Activated naive CD4-positive, alpha-beta T cell treated with anti-CD3 and anti-CD28 coated beads for 36 hours (primary cell): ENCODE results near the gene SLC16A1. TPM values are rescaled to one million over a fixed set of nuclear protein-coding genes. Genes with fewer than 3 reads are reported as not detected.
"Not testable (repeated sequence)": the region's sequence is repeated elsewhere in the genome, so short reads cannot be mapped to it uniquely, and the experiment has no call there.

Experiments
- CTCF ChIA-PET: fragments of 350-600 bp; sonication (Branson Sonifier 250); formaldehyde crosslinking; loops from one replicate; lab custom pipeline; 2021; ENCODE audit warnings: antibody characterized with exemption; lab: Charles Lee
- DNase-seq: peaks from one replicate; pipeline ENCODE4 v3.0.0-alpha.2; 2020
- H3K27ac Mint-ChIP-seq: one replicate; pipeline ENCODE4 v1.8.0; 2021; ENCODE audit warnings: mild to moderate bottlenecking, mixed read lengths
- H3K27me3 Mint-ChIP-seq: one replicate; pipeline ENCODE4 v1.8.0; 2021; ENCODE audit warnings: low read depth, mixed read lengths
- H3K36me3 Mint-ChIP-seq: one replicate; pipeline ENCODE4 v1.8.0; 2021; ENCODE audit warnings: low read depth, mixed read lengths
- H3K4me1 Mint-ChIP-seq: one replicate; pipeline ENCODE4 v1.8.0; 2021; ENCODE audit warnings: low read depth, mixed read lengths
- H3K4me3 Mint-ChIP-seq: one replicate; pipeline ENCODE4 v1.8.0; 2021; ENCODE audit warnings: mild to moderate bottlenecking, moderate library complexity, mixed read lengths
- H3K9me3 Mint-ChIP-seq: one replicate; pipeline ENCODE4 v1.8.0; 2021; ENCODE audit warnings: mixed read lengths
- intact Hi-C: fragments of 100-400 bp; cut with micrococcal nuclease; formaldehyde crosslinking; loops from one replicate; pipeline ENCODE4 v1.15.1; 2023
- total RNA-seq, 2 experiments: library from RNA; stranded (reverse); gene quantifications; one replicate each; pipeline ENCODE4 v1.2.3, GENCODE V29; 2021

SLC16A1 gene
- total RNA-seq, 2 experiments from 2014 or later: 56.3 to 57.5 TPM

- Mint-ChIP-seq H3K36me3 (no peaks in the 10 kb centered on the region), H3K27ac (no peak overlapping the region), H3K27me3 (no peaks in the 10 kb centered on the region), H3K9me3 (no peaks in the 10 kb centered on the region), H3K4me3 (no peak overlapping the region), H3K4me1 (no peaks in the 10 kb centered on the region)
- CTCF ChIA-PET: interaction anchor here (0.7 kb wide), 1 partner anchor 104 kb away, joined by 3 read pairs; no protein-coding TSS in a partner anchor
- intact Hi-C loops: no loop called here
- no peak for DNase-seq
These were observed 29.1 kb upstream of the SLC16A1 start for GRCh38 chr1:112985123-112985522.

- no peak for DNase-seq
- H3K9me3 Mint-ChIP-seq: no peaks in the 10 kb centered on the region
- no peak overlapping the region for H3K4me3 Mint-ChIP-seq
- no peak overlapping the region for H3K27ac Mint-ChIP-seq
- intact Hi-C loops: no loop called here
- no peaks in the 10 kb centered on the region for H3K27me3 Mint-ChIP-seq
- no peaks in the 10 kb centered on the region for H3K4me1 Mint-ChIP-seq
- H3K36me3 Mint-ChIP-seq: no peaks in the 10 kb centered on the region
- CTCF ChIA-PET: interaction anchor here (1.0 kb wide), 1 partner anchor 59 kb away, joined by 4 read pairs; no protein-coding TSS in a partner anchor
These were observed 27.6 kb upstream of the SLC16A1 start for GRCh38 chr1:112983537-112984131.

- no peak overlapping the region for H3K4me3 Mint-ChIP-seq
- H3K9me3 Mint-ChIP-seq: no peaks in the 10 kb centered on the region
- H3K27ac Mint-ChIP-seq: no peak overlapping the region
- CTCF ChIA-PET: interaction anchor here (1.0 kb wide), 1 partner anchor 59 kb away, joined by 4 read pairs; no protein-coding TSS in a partner anchor
- intact Hi-C loops: no loop called here
- no peaks in the 10 kb centered on the region for H3K36me3 Mint-ChIP-seq
- no peak for DNase-seq
- no peaks in the 10 kb centered on the region for H3K4me1 Mint-ChIP-seq
- H3K27me3 Mint-ChIP-seq: no peaks in the 10 kb centered on the region
These were observed 27.0 kb upstream of the SLC16A1 start for GRCh38 chr1:112982853-112983536.

- no peak overlapping the region for H3K4me3 Mint-ChIP-seq
- H3K4me1 Mint-ChIP-seq: no peaks in the 10 kb centered on the region
- DNase-seq: no peak
- H3K36me3 Mint-ChIP-seq: no peaks in the 10 kb centered on the region
- H3K27me3 Mint-ChIP-seq: no peaks in the 10 kb centered on the region
- H3K27ac Mint-ChIP-seq: no peak overlapping the region
- H3K9me3 Mint-ChIP-seq: no peaks in the 10 kb centered on the region
- CTCF ChIA-PET: no interaction called here
- intact Hi-C loops: no loop called here
These were observed 26.3 kb upstream of the SLC16A1 start for GRCh38 chr1:112982328-112982727.

- intact Hi-C loops, H3K27me3 Mint-ChIP-seq, H3K4me1 Mint-ChIP-seq, DNase-seq, H3K9me3 Mint-ChIP-seq, H3K4me3 Mint-ChIP-seq, CTCF ChIA-PET, H3K27ac Mint-ChIP-seq, H3K36me3 Mint-ChIP-seq: not testable (repeated sequence)
These were observed 25.8 kb upstream of the SLC16A1 start for GRCh38 chr1:112981834-112982233.

GRCh38 chr1:112981426-112981825 is 25.4 kb upstream of the SLC16A1 start:
- Mint-ChIP-seq H3K9me3 (no peaks in the 10 kb centered on the region), H3K4me3 (no peak overlapping the region), H3K27ac (no peak overlapping the region), H3K27me3 (no peaks in the 10 kb centered on the region), H3K4me1 (no peaks in the 10 kb centered on the region), H3K36me3 (no peaks in the 10 kb centered on the region)
- intact Hi-C loops: no loop called here
- no peak for DNase-seq
- CTCF ChIA-PET: no interaction called here

GRCh38 chr1:112975336-112975735 is 19.3 kb upstream of the SLC16A1 start:
- no peak for DNase-seq
- H3K36me3 Mint-ChIP-seq: peaks cover 11% of the 10 kb centered on the region
- no peak overlapping the region for H3K27ac Mint-ChIP-seq
- CTCF ChIA-PET: no interaction called here
- H3K27me3 Mint-ChIP-seq: no peaks in the 10 kb centered on the region
- no peak overlapping the region for H3K4me3 Mint-ChIP-seq
- H3K9me3 Mint-ChIP-seq: no peaks in the 10 kb centered on the region
- intact Hi-C loops: no loop called here
- H3K4me1 Mint-ChIP-seq: no peaks in the 10 kb centered on the region

GRCh38 chr1:112974646-112975045 is 18.6 kb upstream of the SLC16A1 start:
- Mint-ChIP-seq H3K9me3 (no peaks in the 10 kb centered on the region), H3K4me1 (no peaks in the 10 kb centered on the region), H3K27me3 (no peaks in the 10 kb centered on the region), H3K36me3 (peaks cover 11% of the 10 kb centered on the region), H3K27ac (no peak overlapping the region), H3K4me3 (no peak overlapping the region)
- intact Hi-C loops: no loop called here
- CTCF ChIA-PET: no interaction called here
- DNase-seq: no peak

GRCh38 chr1:112973788-112974187 is 17.8 kb upstream of the SLC16A1 start:
- Mint-ChIP-seq H3K4me3 (no peak overlapping the region), H3K9me3 (no peaks in the 10 kb centered on the region), H3K27me3 (no peaks in the 10 kb centered on the region), H3K27ac (no peak overlapping the region), H3K36me3 (peaks cover 13% of the 10 kb centered on the region), H3K4me1 (no peaks in the 10 kb centered on the region)
- no peak for DNase-seq
- CTCF ChIA-PET: interaction anchor here (1.6 kb wide), 1 partner anchor 93 kb away, joined by 7 read pairs; no protein-coding TSS in a partner anchor
- intact Hi-C loops: no loop called here

GRCh38 chr1:112971006-112971405 is 15.0 kb upstream of the SLC16A1 start:
- H3K9me3 Mint-ChIP-seq: no peaks in the 10 kb centered on the region
- H3K4me3 Mint-ChIP-seq: no peak overlapping the region
- no peak for DNase-seq
- H3K4me1 Mint-ChIP-seq: peaks cover 3% of the 10 kb centered on the region
- intact Hi-C loops: no loop called here
- CTCF ChIA-PET: no interaction called here
- H3K27me3 Mint-ChIP-seq: no peaks in the 10 kb centered on the region
- H3K36me3 Mint-ChIP-seq: peaks cover 32% of the 10 kb centered on the region
- no peak overlapping the region for H3K27ac Mint-ChIP-seq

GRCh38 chr1:112964347-112964746 is 8.4 kb upstream of the SLC16A1 start:
- peaks cover 61% of the 10 kb centered on the region for H3K36me3 Mint-ChIP-seq
- peaks cover 29% of the 10 kb centered on the region for H3K4me1 Mint-ChIP-seq
- H3K27me3 Mint-ChIP-seq: no peaks in the 10 kb centered on the region
- no peak overlapping the region for H3K27ac Mint-ChIP-seq
- no peak for DNase-seq
- H3K4me3 Mint-ChIP-seq: no peak overlapping the region
- intact Hi-C loops: no loop called here
- CTCF ChIA-PET: no interaction called here
- H3K9me3 Mint-ChIP-seq: no peaks in the 10 kb centered on the region

GRCh38 chr1:112961072-112961471 is 5.1 kb upstream of the SLC16A1 start:
- no peaks in the 10 kb centered on the region for H3K9me3 Mint-ChIP-seq
- H3K4me1 Mint-ChIP-seq: peaks cover 40% of the 10 kb centered on the region
- no peak for DNase-seq
- no peak overlapping the region for H3K4me3 Mint-ChIP-seq
- H3K27me3 Mint-ChIP-seq: no peaks in the 10 kb centered on the region
- no peak overlapping the region for H3K27ac Mint-ChIP-seq
- H3K36me3 Mint-ChIP-seq: peaks cover 53% of the 10 kb centered on the region
- CTCF ChIA-PET: interaction anchor here (1.4 kb wide), 1 partner anchor 112 kb away, joined by 5 read pairs; the partner anchor contains the start of gene LRIG2
- intact Hi-C loops: no loop called here

GRCh38 chr1:112960384-112960783 is 4.4 kb upstream of the SLC16A1 start:
- DNase-seq: no peak
- no peaks in the 10 kb centered on the region for H3K9me3 Mint-ChIP-seq
- peaks cover 40% of the 10 kb centered on the region for H3K4me1 Mint-ChIP-seq
- intact Hi-C loops: no loop called here
- no peak overlapping the region for H3K4me3 Mint-ChIP-seq
- H3K27me3 Mint-ChIP-seq: no peaks in the 10 kb centered on the region
- CTCF ChIA-PET: no interaction called here
- H3K27ac Mint-ChIP-seq: no peak overlapping the region
- peaks cover 49% of the 10 kb centered on the region for H3K36me3 Mint-ChIP-seq
